ENCODE results near the gene CEBPG. TPM values are rescaled to one million over a fixed set of nuclear protein-coding genes. Genes with fewer than 3 reads are reported as not detected.

CEBPG gene
- total and polyA plus RNA-seq, 12 donors: 10.4 to 22.2 (median 14.3) TPM

DNA sequence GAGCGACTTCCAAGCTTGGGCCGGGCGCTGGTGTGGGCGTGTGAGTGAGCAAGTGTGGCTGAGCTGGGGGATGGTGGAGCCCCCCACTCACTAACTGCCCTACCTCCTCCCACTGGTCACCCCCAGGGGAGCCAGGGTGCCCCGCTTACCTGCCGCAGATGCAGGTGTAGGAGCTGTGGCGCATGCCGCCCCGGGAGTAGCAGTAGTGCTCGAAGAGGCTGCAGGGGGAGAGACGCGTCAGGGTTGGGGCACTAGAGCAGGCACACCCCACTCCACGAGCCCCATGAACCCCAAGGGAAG is 39.9 kb downstream of the CEBPG start:
- Histone ChIP-seq H3K9me3 (no peaks in the 10 kb centered on the region), H3K4me3 (no peak overlapping the region), H3K27ac (no peak overlapping the region), H3K4me1 (peaks cover 0 to 8% (median 0%) of the 10 kb centered on the region in 9 donors), H3K36me3 (peaks cover 0 to 20% (median 0%) of the 10 kb centered on the region in 9 donors), H3K27me3 (no peaks in the 10 kb centered on the region)
- intact Hi-C loops (cut with DNase I): no loop called here
- TF ChIP-seq, protein P1, sequence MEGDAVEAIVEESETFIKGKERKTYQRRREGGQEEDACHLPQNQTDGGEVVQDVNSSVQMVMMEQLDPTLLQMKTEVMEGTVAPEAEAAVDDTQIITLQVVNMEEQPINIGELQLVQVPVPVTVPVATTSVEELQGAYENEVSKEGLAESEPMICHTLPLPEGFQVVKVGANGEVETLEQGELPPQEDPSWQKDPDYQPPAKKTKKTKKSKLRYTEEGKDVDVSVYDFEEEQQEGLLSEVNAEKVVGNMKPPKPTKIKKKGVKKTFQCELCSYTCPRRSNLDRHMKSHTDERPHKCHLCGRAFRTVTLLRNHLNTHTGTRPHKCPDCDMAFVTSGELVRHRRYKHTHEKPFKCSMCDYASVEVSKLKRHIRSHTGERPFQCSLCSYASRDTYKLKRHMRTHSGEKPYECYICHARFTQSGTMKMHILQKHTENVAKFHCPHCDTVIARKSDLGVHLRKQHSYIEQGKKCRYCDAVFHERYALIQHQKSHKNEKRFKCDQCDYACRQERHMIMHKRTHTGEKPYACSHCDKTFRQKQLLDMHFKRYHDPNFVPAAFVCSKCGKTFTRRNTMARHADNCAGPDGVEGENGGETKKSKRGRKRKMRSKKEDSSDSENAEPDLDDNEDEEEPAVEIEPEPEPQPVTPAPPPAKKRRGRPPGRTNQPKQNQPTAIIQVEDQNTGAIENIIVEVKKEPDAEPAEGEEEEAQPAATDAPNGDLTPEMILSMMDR (IDR thresholded peaks at IDR 0.05): no peak
- DNase-seq: no peak
- 95 to 96% methylated on average over 13 of the region's 13 CpGs for WGBS, 2 donors
- ATAC-seq: no peak

GRCh38 chr19:33413868-33414666 is 40.6 kb downstream of the CEBPG start:
- WGBS, 2 donors: 91 to 92% methylated on average over 25 of the region's 25 CpGs
- H3K4me1 ChIP-seq: peaks cover 0 to 8% (median 0%) of the 10 kb centered on the region in 9 donors
- DNase-seq (no peak), ATAC-seq (no peak)
- intact Hi-C loops (cut with DNase I): no loop called here
- H3K27ac ChIP-seq: no peak overlapping the region
- H3K36me3 ChIP-seq: peaks cover 0 to 20% (median 0%) of the 10 kb centered on the region in 9 donors
- H3K9me3 ChIP-seq: no peaks in the 10 kb centered on the region
- H3K27me3 ChIP-seq: no peaks in the 10 kb centered on the region
- no peak overlapping the region for H3K4me3 ChIP-seq
- TF ChIP-seq, protein P1 (IDR thresholded peaks at IDR 0.05): no peak

GRCh38 chr19:33414667-33415605 is 41.4 kb downstream of the CEBPG start:
- TF ChIP-seq, protein P1 (IDR thresholded peaks at IDR 0.05): no peak
- intact Hi-C loops (cut with DNase I): loop anchor here in 2 of 10 donors (5.0 kb wide), 1 partner anchor 357 kb away; no protein-coding TSS in a partner anchor
- Histone ChIP-seq H3K27ac (no peak overlapping the region), H3K36me3 (peaks cover 0 to 16% (median 0%) of the 10 kb centered on the region in 9 donors), H3K27me3 (no peaks in the 10 kb centered on the region), H3K4me3 (no peak overlapping the region), H3K9me3 (no peaks in the 10 kb centered on the region), H3K4me1 (peaks cover 0 to 8% (median 0%) of the 10 kb centered on the region in 9 donors)
- ATAC-seq: no peak
- DNase-seq: no peak
- 91 to 95% methylated on average over 32 of the region's 32 CpGs for WGBS, 2 donors
